GM12891 (cell line): ENCODE measurements around the gene DVL3.

Source experiments
- PAX5 ChIP-seq: IDR thresholded peaks from 2 replicates; pipeline ENCODE4 v1.6.1; 2011; ENCODE audit warnings: low read length, moderate library complexity, mild to moderate bottlenecking; ENCODE audit not compliant: insufficient read depth, severe bottlenecking
- POLR2A ChIP-seq: IDR thresholded peaks from 2 replicates; pipeline ENCODE4 v1.6.1; 2011; ENCODE audit warnings: low read depth, low read length, control low read depth
- POLR2AphosphoS5 ChIP-seq: IDR thresholded peaks from 2 replicates; pipeline ENCODE4 v1.6.1; 2011; ENCODE audit warnings: low read depth, low read length, control low read depth
- POU2F2 ChIP-seq: IDR thresholded peaks from 2 replicates; pipeline ENCODE4 v1.6.1; 2011; ENCODE audit warnings: low read depth, mild to moderate bottlenecking, control low read depth, low read length, moderate library complexity
- SPI1 ChIP-seq: IDR thresholded peaks from 2 replicates; pipeline ENCODE4 v1.6.1; 2011; ENCODE audit warnings: low read depth, low read length, control low read depth
- TAF1 ChIP-seq: IDR thresholded peaks from 2 replicates; pipeline ENCODE4 v1.6.1; 2011; ENCODE audit warnings: low read depth, low read length, control low read depth

- TF ChIP-seq POLR2AphosphoS5, result no peak
- TF ChIP-seq TAF1, result no peak
- TF ChIP-seq POLR2A, result no peak
- TF ChIP-seq SPI1, result no peak
- TF ChIP-seq POU2F2, result no peak
- no peak for TF ChIP-seq PAX5
Observed at GRCh38 chr3:184174284-184174645, 19.1 kb downstream of the DVL3 start.
